KBM-7 (cell line): ENCODE data around the gene FARP1.
A peak's percentile ranks its signal among the peaks of the same experiment; 100 is the strongest.

Source experiments
- DNase-seq: peaks from one replicate; pipeline ENCODE4 v3.0.0-alpha.2; 2015
- in situ Hi-C: fragments of 300-500 bp; cut with MboI; formaldehyde crosslinking; loops from 2 replicates; pipeline ENCODE4 v1.14.3; 2020; ENCODE audit warnings: low sequenced_read_pairs, low pct_unique_long_range_greater_than_20kb, mixed read lengths

The FARP1 gene

GRCh38 chr13:98169331-98169730 lies 26.4 kb downstream of the FARP1 start:
- in situ Hi-C loops = no loop called here
- DNase-seq = no peak

DNA sequence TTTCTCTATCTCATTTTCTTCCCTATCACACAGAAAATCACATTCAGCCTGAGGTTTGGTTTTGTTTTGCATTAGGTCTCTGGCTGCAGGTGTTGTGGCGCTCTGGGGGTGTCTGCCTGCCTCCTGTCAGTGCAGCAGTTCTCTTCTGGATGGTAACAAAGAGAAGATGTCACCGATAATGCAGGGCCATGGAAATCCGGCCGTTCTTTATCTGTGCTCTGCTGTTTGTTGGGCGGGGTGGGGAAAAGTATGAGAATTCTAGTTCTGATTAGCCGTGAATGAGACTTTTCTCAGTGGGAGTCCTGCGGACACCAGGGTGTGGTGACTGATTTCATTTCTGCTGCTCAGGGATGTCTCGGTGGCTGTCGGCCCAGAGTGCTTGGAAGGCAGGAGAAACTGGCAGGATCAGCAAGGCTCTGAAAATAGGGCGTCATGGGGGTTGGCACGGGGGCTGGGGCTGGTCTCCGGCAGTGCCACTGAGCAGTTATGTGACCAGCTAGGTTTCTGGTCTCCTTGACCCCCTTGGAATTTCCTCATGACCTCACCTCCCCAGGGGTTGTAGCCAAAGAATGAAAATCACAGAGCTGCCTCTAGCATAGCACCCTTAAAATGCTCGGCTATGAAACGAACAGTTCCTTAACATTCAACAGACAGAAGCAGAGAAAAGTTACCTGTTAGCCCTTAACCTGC lies 29.2 kb downstream of the FARP1 start:
- DNase-seq = no peak
- in situ Hi-C loops = no loop called here

GRCh38 chr13:98172590-98173422 lies 29.9 kb downstream of the FARP1 start:
- in situ Hi-C loops = no loop called here

GRCh38 chr13:98173431-98174152 lies 30.7 kb downstream of the FARP1 start:
- in situ Hi-C loops = no loop called here
- no peak for DNase-seq

More at GRCh38 chr13:98172590-98173422, 29.9 kb downstream of the FARP1 start:
- DNase-seq = peak; percentile 28

GRCh38 chr13:98174307-98174706 lies 31.4 kb downstream of the FARP1 start:
- in situ Hi-C loops = no loop called here
- DNase-seq = no peak

DNA sequence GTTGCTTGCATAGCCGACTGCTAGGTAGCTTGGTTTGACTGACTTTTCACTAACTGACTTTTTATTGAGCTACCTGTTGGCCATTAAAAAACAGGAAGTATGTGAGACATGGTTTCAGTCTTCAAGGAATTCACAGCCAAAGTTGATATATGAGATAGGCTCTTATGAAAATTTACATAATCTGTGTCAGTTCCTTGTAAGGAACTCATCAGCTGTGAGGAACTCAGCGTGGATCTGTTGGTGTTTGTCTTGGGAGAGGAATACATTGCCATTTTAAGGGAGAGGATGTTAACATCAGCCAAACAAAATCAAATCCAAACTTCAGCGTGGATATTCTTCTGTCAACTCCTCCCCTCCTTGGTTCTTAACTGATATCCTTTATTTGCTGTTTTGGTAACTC lies 32.1 kb downstream of the FARP1 start:
- DNase-seq = peak; percentile 58
- in situ Hi-C loops = no loop called here

- DNase-seq = no peak
- in situ Hi-C loops = no loop called here
These were observed 32.9 kb downstream of the FARP1 start for GRCh38 chr13:98175823-98176222.

- in situ Hi-C loops = no loop called here
- DNase-seq = no peak
These were observed 34.1 kb downstream of the FARP1 start, which contains the start of gene RNF113B for GRCh38 chr13:98176777-98177608. Gene RNF113B (minus strand): TSS chr13:98177269. CDS start chr13:98177236, 33 bp downstream.

DNA sequence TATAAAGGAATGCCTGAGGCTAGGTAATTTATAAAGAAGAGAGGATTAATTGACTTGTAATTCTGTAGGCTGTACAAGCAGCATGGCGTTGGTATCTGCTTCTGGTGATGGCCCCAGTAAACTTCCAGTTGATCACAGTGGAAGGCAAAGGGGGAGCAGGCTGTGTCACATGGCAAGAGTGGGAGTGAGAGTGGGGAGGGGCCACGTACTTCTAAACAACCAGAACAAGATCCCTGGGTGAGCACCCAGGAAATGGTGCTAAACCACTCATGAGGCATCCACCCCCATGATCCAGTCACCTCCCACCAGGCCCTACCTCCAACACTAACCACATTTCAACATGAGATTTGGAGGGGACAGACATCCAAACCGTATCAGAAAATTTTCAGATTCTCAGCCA lies 37.2 kb downstream of the FARP1 start:
- no peak for DNase-seq
- in situ Hi-C loops = no loop called here

- no peak for DNase-seq
- in situ Hi-C loops = no loop called here
These were observed 38.4 kb downstream of the FARP1 start for GRCh38 chr13:98181111-98181815.

GRCh38 chr13:98182153-98182552 lies 39.3 kb downstream of the FARP1 start:
- no peak for DNase-seq
- in situ Hi-C loops = no loop called here

DNA sequence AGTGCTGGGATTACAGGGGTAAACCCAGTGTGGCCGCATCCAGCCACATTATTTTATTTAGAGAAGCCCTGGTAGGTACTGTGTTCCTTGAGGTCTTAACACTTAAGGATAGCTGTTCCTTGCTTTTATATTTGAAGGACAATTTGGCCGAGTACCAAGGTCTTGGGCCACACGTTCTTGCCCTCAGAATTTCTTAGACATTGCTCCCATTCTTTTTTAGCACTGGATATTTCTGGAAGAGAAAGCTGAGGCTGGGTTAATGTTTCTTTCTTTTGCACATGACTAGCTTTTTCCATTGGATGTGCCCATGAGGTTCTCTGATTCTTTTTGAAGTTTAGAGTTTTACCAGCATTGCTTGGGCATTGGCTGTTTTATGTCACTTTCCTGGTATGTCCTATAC lies 39.7 kb downstream of the FARP1 start:
- DNase-seq = no peak
- in situ Hi-C loops = no loop called here

- no peak for DNase-seq
- in situ Hi-C loops = no loop called here
These were observed 41.9 kb downstream of the FARP1 start for GRCh38 chr13:98184792-98185191.

DNA sequence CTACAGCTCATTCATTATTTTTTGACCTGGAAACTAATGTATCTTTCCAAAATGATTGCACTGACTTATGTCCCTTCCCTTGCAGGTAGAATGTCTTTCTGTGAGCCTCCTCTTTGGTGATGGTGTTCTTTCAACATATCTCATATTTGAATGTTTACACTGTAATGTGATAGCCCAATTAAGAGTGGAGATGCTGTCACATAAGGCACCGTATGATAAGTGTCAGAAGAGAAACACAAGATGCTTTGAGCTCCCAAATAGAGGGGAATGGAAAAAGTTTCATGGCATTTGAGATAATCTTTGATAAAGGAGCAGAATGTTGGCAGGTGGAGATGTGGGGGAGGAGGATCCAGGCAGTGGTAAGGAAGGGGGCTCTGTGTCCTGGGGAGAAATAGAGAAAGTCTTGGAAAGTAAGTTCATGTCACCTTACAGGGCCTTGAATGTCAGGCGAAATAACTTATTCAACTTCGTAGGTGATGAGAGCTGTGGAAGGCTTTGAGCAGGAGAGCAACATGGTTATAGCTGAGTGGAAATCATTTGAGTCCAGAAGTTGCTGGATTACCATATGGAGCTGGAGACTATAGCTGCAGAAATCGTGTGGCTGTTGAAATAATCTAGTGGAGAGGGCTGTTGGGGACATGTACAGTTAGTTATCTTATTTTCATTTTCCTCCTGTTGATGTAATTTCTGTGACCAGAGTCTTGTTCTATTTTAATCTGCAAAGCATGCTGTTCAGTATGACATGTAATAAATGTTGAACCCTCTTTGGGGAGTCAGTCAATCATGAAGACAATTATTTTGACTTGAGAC lies 44.5 kb downstream of the FARP1 start:
- DNase-seq = no peak
- in situ Hi-C loops = no loop called here

GRCh38 chr13:98187965-98188261 lies 45.0 kb downstream of the FARP1 start:
- in situ Hi-C loops = no loop called here

DNA sequence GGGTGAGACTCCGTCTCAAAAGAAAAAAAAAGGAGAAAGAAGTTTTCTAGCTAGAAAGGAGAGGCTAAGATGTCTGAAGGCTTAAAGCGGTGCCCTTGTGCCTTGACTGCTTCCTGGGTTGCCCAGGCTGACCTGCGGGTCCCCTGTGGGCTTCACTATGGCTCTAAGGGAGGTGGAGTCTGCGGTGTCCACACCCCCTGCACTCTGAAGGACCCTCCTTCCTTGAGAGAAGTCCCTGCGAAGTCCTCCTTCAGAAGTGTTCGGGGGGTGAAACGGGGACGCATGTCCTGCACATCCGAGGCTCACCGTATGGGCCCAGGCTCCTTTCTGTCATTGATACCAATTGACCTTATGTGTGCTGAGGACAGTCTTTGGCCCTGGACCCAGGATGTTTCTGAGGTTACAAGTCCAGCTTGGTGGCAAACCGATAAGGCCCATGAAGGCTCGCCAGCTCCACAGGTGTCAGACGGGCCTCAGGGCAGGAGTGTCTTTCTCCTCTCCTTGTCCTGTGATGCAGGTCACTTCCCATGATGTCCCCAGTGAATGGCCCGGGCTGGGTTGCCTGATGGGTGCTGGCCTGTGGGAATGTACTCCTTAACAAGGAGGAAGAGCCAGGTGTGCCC lies 45.8 kb downstream of the FARP1 start:
- in situ Hi-C loops = no loop called here
- no peak for DNase-seq

More at GRCh38 chr13:98187965-98188261, 45.0 kb downstream of the FARP1 start:
- DNase-seq = no peak

DNA sequence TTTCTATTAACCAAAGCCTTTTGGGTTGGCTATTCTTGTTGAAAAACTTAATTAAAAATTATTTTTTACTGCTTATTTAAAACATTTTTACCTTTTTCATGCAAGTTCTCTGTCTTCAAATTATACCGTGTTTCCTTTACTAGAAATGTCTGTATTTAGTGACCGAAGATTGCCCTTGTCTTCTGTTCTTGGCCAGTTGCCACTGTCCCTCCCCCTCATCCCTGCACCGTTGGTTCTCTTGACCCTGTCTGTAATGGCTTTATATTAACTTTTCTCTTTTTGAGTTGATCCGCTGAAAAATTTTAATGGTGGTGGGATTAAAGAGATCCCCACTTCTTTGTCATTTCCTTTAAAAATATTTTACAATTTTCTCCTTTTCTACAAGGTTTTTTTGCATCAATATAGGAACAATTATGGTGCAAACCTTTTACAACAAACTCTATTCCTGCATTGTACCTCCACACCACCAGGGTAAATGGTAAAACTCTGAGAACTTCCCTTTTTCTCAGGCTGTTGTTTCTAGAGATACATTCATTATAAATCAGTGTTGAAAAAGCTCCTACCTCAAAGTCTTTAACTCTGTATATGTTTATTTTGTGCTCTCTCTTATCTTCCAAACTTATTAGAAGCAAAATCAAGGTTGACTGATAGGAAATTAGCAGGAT lies 47.1 kb downstream of the FARP1 start:
- peak; percentile 66 for DNase-seq
- in situ Hi-C loops = no loop called here
